Measurements from ENCODE around the gene TMF1.

TMF1 gene

DNA sequence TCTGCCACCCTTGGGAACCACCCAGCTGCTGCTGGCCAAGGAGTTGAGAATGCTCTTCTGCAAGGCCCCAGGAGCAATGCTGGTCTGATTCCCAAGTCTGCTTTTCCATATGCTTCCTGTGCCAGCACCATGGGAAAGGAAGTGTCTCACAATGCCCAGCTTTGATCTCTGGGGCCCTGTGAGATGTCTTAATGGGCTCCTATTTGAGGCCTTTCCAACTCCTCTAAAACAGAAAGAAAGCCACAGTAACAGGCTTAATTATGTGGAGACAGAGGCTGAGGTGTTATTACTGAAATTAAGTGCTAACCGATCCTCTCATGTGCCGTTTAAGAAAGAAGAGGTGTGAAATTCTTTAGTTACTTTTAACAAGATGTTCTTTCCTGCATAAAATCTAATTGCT is 43.2 kb downstream of the TMF1 start:
- no peak for DNase-seq (ENCODE audit: low read depth)
- TF ChIP-seq, protein P1, sequence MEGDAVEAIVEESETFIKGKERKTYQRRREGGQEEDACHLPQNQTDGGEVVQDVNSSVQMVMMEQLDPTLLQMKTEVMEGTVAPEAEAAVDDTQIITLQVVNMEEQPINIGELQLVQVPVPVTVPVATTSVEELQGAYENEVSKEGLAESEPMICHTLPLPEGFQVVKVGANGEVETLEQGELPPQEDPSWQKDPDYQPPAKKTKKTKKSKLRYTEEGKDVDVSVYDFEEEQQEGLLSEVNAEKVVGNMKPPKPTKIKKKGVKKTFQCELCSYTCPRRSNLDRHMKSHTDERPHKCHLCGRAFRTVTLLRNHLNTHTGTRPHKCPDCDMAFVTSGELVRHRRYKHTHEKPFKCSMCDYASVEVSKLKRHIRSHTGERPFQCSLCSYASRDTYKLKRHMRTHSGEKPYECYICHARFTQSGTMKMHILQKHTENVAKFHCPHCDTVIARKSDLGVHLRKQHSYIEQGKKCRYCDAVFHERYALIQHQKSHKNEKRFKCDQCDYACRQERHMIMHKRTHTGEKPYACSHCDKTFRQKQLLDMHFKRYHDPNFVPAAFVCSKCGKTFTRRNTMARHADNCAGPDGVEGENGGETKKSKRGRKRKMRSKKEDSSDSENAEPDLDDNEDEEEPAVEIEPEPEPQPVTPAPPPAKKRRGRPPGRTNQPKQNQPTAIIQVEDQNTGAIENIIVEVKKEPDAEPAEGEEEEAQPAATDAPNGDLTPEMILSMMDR (IDR thresholded peaks at IDR 0.05; ENCODE audit: insufficient read depth, low read depth, low read length, missing control alignments) = no peak
- H3K4me3 ChIP-seq (ENCODE audit: low read depth, low read length) = no peak overlapping the region

GRCh38 chr3:69005791-69006482 is 46.2 kb downstream of the TMF1 start:
- TF ChIP-seq, protein P1 (IDR thresholded peaks at IDR 0.05; ENCODE audit: insufficient read depth, low read depth, low read length, missing control alignments) = no peak
- no peak overlapping the region for H3K4me3 ChIP-seq (ENCODE audit: low read depth, low read length)
- no peak for DNase-seq (ENCODE audit: low read depth)

GRCh38 chr3:69005071-69005790 is 46.9 kb downstream of the TMF1 start:
- TF ChIP-seq, protein P1 (IDR thresholded peaks at IDR 0.05; ENCODE audit: insufficient read depth, low read depth, low read length, missing control alignments) = no peak
- DNase-seq (ENCODE audit: low read depth) = no peak
- no peak overlapping the region for H3K4me3 ChIP-seq (ENCODE audit: low read depth, low read length)

- DNase-seq (ENCODE audit: low read depth) = no peak
- TF ChIP-seq, protein P1 (IDR thresholded peaks at IDR 0.05; ENCODE audit: insufficient read depth, low read depth, low read length, missing control alignments) = no peak
- no peak overlapping the region for H3K4me3 ChIP-seq (ENCODE audit: low read depth, low read length)
These were observed 48.0 kb downstream of the TMF1 start for GRCh38 chr3:69004138-69004537.

DNA sequence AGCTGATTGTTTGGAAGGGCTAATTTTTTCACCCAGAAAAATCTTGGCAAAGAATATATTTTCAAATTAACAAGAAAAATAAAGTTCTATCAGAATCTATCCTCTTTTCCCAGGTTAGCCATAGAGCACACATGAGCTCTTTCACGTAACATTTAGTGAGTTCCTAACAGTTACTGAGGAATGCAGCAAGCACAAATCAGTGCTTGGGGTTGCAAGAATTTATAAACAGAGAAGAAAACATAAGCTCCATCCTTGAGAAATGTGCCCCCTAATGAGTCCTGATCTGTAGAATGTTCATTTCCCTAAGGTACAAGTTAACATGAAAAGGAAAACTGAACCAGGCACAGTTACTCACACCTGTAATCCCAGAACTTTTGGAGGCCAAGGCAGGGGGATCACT is 52.5 kb downstream of the TMF1 start:
- DNase-seq (ENCODE audit: low read depth) = no peak
- no peak overlapping the region for H3K4me3 ChIP-seq (ENCODE audit: low read depth, low read length)
- TF ChIP-seq, protein P1 (IDR thresholded peaks at IDR 0.05; ENCODE audit: insufficient read depth, low read depth, low read length, missing control alignments) = no peak

DNA sequence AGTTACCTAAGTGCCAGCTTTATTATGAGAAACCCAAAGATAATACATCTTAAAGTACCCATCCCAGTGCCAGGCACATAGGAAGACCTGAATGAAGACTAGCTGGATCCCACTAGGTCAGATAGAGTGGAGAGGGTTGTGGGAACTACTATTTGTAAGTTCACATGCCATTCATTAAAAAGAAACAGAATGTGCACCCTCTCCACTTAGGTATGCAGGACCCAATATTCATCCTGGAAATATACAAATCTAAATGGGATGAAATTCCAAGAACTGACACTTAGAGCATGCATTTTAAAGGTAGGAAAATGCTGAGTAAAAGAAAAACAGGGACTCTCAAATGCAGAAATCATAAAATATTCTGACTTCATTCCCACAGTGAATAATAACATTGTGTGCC is 53.0 kb downstream of the TMF1 start:
- DNase-seq (ENCODE audit: low read depth) = no peak
- H3K4me3 ChIP-seq (ENCODE audit: low read depth, low read length) = no peak overlapping the region
- TF ChIP-seq, protein P1 (IDR thresholded peaks at IDR 0.05; ENCODE audit: insufficient read depth, low read depth, low read length, missing control alignments) = no peak
